T1000 (cell line): ENCODE results near the gene CDK9.
"Not testable (repeated sequence)": the region's sequence is repeated elsewhere in the genome, so short reads cannot be mapped to it uniquely, and the experiment has no call there.

Source experiments
- DNase-seq: peaks from one replicate; lab custom pipeline; 2025; ENCODE audit warnings: mixed read lengths; lab: John Stamatoyannopoulos, UW

Gene CDK9

DNA sequence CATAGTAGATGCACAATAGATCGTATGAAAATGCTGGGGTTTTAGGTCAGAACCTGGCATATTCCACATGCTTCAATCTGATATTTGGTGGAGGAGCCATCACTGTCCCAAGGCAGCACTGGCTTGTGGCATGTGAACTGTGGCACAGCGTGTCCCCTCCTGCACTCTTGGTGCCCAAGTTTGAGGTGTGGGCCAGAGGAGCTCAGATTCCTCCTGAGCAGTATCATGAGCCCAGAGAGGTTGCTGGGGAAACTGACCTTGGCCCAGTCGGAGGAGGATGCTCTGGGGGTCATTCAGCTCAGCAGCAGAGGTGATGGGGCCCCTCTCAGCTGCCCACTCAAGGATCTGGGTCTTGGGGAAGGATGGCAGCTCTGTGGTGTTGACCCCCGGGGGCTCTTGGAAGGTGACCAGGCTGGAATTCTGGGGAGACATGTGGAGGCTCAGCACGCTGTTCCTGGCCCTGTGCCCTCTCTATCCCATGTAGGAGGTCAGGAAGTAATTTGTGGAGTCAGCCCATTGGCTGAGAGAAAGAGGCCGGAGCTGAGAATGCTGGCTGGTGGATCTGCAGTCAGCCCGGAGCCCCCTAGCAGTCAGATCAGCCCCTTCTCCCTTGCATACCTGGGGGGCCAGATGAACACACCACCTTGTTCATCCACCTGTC, 40.5 kb downstream of the CDK9 start:
- no peak for DNase-seq

DNA sequence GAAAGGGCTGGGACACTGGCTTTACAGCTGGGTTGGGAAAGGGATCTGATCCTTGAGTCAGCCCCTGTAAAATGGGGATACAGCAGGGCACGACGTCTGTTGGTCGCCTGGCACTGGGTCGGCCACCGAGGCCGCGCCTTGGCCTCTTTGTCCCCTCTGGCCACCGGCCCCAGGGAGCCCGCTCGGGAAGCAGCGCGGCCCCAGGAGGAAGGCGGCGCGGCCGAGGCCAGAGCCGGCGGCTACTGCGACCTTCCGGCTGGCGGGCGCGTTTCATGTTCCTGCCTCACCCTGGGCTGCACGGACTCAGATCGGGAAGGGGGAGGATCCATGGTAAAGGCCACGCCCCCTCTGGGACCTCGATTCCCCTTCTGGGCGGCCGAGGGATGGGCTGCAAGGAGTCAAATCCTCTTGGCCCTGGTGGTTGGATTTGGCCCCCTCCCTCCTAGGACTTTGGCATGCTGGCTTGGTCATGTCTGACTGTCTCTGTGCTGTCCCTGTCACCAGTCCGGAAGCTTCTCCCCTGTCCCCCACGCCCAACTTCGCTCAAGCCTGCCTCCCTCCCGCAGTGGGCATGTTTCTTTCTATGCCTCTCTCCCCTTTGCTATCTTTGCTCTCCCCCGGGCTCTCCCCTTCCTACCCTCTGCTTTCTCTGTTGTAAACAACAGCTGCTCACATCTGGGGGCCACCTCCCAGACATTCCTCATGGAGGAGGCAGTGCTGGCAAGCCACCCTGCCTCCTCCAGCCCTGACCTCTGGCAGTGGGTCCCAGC, 42.6 kb downstream of the CDK9 start:
- no peak for DNase-seq

DNA sequence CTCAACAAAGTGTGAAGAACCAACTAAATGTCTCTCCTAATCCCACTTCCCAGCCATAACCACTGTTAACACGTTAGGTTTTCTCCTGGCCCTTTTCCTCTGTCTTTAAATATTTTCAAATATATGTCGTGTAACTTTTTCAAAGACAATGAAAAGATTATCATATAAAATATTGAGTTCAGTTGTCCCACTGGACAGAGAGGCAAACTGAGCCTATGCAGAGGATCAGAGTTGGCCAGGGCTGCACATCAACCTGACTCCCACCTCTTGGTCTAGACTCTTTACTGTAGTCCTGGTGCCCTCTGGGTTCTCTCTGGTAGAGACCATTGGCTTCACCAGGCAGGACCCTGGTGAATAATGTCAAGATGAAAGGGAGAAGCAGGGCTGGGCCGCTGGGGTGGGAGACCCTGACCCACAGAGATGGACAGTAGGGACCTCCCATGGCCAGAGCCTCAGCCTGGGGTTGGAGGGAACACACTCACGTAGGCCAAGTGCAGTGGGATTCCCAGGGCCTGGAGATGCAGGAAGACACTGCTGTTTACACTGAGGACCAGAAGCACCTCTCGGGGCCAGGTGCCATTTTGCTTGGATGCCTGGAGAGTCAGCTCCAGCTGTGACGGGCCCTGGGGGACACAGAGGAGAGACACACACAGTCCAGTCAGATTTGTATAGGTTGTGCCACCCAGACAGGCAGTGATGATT, 43.5 kb downstream of the CDK9 start:
- no peak for DNase-seq

DNA sequence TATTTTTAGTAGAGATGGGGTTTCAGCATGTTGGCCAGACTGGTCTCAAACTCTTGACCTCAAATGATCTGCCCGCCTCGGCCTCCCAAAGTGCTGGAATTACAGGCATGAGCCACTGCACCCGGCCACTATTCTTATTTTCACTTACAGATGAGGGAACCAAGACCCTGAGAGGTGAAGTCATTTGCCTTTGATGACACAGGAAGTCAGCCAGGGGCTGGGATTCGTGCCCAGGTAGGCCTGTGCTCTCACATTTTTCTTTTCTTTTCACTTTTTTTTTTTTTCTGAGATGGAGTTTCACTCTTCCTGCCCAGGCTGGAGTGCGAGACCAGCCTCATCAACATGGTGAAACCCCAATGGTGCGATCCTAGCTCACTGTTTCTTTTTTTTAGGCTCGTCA, 46.4 kb downstream of the CDK9 start:
- no peak for DNase-seq

DNA sequence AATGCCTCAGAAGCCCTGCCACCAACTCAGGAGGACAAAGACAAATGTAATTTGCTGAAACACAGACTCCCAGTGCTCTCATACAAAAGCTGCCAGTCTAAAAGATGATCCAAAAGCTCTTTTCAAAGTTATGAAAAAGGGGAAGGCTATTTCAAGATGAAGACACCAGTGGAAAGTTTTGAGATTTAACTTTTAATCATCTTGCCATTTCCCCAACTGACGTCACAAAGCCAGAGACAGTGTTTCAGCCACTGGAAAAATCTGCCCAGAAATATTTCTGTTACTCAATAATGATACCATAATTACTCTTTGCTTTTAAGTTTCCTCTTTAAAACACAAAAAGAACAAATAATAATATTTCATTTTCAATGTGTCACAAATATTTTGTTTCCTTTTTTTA, 47.7 kb downstream of the CDK9 start:
- DNase-seq = no peak

DNA sequence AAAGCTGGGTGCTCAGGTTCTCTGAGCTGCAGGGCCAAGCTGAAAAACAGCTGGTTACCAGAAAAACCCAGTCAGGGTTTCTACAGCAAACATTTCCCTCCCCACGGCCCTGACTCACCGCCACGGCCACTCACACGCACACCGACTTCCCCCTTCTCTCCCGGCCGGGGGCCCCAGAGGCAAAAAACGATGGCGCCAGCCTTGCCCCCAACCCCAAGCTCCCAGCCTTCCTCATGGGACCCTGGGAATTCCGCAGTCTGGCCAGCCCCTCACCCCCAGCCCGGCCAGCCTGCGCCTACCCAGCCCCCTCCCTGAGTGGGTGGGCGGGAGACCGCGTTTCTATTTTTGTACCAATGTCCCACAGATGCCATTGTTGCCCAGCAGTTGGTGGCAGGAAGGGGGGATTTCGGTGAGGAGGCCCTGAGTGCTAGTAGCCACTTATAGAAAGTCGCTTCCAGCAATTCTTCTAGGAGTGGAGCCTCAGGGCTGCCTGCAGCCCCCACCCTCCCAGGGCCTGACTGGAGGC, 50.2 kb downstream of the CDK9 start:
- peak; percentile 8 for DNase-seq

DNA sequence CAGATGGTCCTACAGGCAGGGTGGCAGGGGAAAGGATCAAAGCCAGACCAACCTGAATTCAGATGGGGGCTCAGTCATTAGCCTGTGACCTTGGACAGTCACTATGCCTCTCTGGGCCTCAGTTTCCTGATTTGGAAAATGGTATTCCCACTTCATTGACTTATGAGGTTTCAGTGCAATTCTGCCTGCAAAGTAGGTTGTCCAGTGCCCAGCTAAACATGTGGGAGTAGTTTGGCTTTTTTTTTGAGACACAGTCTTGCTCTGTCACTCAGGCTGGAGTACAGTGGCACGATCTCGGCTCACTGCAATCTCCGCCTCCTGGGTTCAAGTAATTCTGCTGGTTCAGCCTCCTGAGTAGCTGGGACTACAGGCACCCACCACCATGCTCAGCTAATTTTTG, 50.7 kb downstream of the CDK9 start:
- not testable (repeated sequence) for DNase-seq

DNA sequence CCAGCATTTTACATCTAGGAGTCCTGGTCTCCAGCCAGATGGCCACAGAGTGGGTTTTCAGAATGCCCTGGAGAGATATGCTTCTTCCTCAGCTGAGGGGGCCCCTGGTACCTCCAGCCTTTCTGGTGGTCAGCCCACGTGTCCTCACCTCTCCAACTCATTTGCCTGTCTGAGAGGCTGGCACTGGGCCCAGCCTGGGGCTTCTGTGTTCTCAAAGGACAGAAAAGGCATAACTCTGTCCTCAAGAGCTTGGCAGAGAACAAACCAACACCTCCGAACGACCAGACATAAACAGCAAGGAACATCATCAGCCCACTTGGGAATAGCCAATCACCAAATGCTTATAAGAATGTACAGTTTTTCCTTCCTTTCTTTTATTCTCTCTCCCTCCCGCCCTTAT, 51.5 kb downstream of the CDK9 start:
- no peak for DNase-seq

DNA sequence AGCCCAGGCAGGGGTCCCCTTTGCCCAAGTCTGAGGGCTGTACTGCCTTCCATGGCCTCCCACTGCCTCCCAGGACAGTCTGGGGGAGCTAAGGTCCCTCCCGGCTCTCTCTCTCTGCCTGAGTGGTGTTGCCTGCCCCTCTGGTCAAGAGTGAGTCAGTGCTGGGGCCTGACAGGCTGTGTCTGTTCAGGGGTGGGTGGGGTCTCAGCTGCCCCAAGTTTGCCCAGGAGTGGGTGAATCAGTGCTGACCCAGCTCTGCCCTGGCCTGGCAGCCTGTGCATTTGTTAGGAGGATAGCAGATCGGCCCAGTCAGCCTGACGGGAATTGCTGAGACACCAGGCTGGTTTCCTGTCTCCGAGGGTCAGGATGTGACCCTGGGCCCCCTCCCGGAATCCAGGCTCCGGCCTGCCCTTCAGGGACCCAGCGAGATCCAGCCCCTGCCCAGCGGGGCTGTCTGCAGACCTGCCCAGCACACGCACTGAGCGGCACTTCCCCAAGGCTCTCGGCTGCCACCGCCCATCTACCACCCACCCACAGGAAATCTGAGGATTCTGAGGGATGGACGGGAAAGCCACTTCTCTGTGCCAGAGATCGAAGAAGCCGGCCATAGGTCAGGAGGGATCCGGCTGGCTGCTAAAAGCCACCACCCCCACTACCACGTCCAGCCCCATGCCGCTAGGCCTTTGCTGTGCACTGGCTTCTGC, 52.7 kb downstream of the CDK9 start:
- peak; percentile 67 for DNase-seq
